ENCODE results near the gene UBASH3B.
A peak's percentile ranks its signal among the peaks of the same experiment; 100 is the strongest.
"Not testable (repeated sequence)": the region's sequence is repeated elsewhere in the genome, so short reads cannot be mapped to it uniquely, and the experiment has no call there.

UBASH3B gene

DNA sequence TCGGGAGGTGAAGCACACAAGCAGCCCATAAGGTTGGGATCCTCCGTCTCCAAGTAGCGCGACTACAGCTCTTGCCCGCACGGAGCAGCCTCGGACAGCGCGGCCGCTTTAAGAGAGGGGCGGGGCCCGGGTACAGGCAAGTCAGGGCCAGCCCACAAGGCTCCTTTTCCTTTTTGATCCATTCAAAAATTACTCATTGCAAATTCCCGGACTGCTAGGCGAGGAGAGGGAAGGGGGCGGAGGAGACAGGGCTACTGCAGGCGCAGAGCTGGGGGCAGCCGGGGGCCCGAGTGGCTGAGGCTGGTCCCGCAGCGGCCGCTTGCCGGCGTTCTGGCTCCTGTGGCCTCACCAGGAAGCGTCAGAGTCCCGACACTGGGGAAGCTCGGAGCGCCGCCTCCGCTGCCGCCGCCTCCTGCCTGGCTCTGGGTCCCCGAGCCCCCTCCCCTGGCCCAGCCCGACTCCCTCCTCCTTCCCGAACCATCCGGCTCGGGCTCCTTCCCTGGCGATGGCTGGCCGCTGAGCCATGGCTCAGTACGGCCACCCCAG is at the start of gene UBASH3B:
UBASH3B (plus strand) TSS at position 196 of the 546 bp plus-strand sequence; CDS start at position 524, 328 bp downstream.
- DNase-seq, result peak; percentile 21 to 55 (median 30)

GRCh38 chr11:122607162-122607561 is 48.4 kb upstream of the UBASH3B start:
- not testable (repeated sequence) for DNase-seq

GRCh38 chr11:122612123-122612824 is 43.2 kb upstream of the UBASH3B start:
- DNase-seq, result no peak

GRCh38 chr11:122616718-122617117 is 38.8 kb upstream of the UBASH3B start:
- no peak for DNase-seq

- DNase-seq, result no peak
Measured at GRCh38 chr11:122617297-122617696, 38.2 kb upstream of the UBASH3B start.

GRCh38 chr11:122617926-122618325 is 37.6 kb upstream of the UBASH3B start:
- no peak for DNase-seq

DNA sequence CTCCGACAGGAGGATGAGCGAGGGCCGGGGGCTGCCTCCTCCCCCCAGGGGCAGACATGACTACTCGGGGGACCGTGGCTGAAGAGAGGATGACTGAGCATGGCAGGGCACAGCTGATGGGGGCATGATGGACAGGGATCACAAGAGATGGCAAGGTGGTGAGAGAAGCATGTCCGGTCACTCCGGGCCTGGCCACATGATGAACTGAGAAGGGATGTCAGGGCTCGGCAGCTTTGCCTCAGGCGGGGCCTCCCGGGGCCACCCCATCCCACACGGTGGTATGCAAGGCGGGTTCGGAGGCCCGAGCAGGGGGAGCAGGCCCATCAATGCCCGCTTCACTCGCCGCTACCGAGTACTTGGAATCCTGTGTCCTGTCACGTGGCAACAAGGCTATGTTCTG is 36.6 kb upstream of the UBASH3B start:
- no peak for DNase-seq

DNA sequence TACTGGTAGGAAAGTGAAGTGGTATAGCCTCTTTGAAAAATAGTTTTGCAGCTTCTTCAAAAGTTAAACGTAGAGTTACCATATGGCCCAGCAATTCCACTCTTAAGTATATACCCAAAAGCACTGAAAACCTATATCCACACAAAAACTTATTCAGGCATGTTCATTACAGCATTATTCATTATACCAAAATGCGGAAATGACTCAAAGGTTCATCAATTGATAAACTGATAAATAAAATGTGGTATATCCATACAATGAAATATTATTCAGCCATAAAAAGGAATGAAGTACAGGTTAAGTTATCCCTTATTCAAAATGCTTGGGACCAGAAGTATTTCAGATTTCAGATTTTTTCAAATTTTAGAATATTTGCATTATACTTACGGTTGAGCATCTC is 35.8 kb upstream of the UBASH3B start:
- DNase-seq, result no peak

DNA sequence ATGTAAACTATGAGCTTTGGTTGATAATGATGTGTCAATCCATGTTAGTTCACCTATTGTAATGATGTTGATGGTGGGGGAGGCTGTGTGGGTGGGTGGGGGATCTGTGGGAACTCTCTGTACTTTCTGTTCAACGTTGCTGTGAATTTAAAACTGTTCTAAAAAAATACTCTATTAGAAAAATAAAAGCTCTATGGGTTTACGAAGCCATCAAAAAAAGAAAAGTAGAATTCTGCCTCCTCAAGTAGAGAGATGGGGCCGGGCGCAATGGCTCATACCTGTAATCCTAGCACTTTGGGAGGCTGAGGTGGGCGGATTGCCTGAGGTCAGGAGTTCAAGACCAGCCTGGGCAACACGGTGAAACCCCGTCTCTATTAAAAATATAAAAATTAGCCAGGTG is 30.0 kb upstream of the UBASH3B start:
- not testable (repeated sequence) for DNase-seq

GRCh38 chr11:122625976-122626665 is 29.4 kb upstream of the UBASH3B start:
- DNase-seq, result no peak

DNA sequence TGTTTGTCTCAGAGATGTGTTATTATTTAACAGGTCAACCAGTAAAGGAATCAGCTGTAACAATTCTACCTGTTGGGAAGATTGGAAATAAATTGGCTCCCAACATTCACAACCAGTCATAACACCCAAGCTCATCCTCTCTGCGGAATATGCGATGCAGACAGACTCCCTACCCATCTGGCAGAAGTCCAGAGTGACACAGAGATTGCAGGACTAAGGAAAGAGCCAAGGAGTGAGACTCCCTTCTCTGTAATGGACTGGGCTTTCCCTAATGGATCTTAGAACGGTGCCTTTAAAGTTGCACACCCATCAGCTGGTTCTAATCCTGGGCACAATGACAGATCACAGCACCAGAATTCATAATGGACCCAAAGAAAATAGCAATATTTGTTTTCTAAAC is 27.8 kb upstream of the UBASH3B start:
- no peak for DNase-seq

GRCh38 chr11:122628810-122629555 is 26.5 kb upstream of the UBASH3B start:
- peak in 3 of 4 experiments; percentile 31 to 55 (median 45) for DNase-seq

DNA sequence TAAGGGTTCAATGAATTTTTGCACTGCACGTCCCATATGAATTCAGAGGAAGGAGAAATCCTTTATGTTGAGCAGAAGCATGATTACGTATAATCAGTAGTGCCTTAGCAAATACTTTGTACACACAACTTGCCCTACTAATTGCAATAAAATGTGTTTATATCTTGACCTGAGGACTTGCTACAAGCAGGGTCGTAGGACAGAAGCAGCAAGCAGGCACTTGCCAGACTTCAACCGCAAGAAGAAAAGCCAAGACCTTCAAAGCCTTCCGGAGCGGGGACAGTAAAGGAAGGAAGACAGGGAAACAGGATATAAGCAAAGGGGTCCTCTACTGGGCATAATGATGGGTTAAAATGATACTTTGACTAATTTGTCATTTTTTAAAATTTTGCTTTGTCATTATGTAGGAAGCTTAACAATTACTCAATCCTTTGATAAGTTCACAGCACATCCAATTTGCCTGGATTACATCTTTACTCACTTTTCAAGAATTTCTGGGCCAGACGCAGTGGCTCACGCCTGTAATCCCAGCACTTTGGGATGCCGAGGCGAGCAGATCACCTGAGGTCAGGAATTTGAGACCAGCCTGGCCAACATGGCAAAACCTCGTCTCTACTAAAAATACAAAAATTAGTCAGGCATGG is 23.2 kb upstream of the UBASH3B start:
- DNase-seq, result no peak

DNA sequence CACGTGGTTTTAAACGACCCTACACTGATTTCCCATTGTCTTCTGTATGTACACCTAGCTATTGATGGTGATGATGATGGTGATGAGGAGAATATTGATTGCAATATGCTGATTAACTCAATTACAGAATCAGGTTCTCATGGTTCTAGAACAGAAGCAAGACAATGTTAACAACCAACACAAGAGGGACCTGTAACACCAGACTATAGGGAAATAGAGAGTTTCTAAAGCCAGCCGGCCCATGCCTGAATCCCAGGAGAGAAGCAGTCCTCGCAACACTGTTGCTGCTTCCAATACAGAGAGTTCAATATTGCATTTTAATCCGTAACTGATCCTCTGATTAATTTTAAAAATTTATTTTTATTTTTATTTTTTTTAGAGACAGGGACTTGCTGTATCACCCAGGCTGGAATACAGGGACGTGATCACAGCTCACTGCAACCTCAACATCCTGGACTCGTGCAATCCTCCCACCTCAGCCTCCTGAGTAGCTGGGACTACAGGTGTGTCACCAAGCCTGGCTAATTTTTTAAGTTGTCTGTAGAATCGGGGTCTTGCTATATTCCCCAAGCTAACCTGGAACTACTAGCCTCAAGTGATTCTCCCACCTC is 22.2 kb upstream of the UBASH3B start:
- DNase-seq, result no peak

- no peak for DNase-seq
Measured at GRCh38 chr11:122634501-122634900, 21.0 kb upstream of the UBASH3B start.

- no peak for DNase-seq
Measured at GRCh38 chr11:122637541-122637940, 18.0 kb upstream of the UBASH3B start.

DNA sequence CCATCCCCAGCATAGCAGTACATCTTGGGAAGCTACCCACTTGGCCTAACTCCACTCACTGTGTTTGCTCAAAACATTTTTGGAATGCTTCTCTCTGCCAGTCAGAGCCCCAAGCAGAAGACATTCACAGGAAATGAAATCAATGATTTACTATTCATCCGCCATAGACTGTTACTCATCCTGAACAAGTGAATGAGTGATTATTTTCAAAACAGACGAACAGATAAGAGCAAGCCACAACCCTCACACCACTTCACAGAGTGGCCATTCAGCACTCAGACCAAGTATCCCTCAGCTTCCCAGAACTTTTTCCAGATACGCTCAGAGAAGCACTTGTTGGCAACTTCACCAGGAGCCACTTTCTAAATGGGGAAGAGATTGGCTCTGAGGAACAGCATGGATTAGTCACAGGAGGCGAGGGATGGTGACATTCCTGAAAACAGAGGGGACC is 13.0 kb upstream of the UBASH3B start:
- DNase-seq, result no peak

GRCh38 chr11:122642971-122643370 is 12.6 kb upstream of the UBASH3B start:
- no peak for DNase-seq

GRCh38 chr11:122645847-122646246 is 9.7 kb upstream of the UBASH3B start:
- no peak for DNase-seq

DNA sequence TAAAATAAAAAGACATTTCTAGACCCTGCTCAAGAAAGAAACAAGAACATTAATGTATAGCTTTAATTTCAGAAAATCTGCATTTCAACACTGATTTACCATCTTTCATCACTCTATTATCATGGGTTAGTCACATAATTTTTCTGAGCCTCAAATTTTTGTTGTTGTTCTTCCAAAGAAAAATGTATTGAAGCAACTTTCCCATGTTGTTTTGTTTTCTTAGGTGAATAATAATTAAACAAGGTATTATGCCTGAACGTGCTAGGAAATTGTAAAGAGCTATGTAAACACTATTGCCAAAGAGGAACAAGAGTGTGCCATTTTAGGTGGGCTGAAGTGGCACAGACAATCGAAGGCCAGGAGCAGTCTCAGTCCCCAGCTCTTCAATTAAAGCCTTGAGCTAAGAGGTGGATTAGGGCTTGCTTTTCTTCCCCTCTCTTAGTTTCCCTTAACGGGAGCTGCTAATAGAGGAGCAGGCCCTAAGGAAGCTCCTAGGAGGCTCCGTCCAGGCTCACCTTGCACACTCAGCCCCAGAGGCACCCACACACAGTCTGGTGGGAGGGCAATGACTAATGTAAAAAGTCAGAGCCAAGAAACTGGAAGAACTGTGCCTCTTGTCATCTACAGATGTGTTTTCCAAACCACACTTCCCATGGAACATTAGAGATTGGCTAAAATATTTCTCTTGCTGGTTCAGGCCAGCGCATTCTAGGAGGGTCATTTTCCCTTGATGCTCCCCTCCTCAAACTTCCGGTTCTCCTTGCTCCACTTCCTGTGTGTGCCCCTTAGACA is 8.8 kb upstream of the UBASH3B start:
- DNase-seq, result no peak

DNA sequence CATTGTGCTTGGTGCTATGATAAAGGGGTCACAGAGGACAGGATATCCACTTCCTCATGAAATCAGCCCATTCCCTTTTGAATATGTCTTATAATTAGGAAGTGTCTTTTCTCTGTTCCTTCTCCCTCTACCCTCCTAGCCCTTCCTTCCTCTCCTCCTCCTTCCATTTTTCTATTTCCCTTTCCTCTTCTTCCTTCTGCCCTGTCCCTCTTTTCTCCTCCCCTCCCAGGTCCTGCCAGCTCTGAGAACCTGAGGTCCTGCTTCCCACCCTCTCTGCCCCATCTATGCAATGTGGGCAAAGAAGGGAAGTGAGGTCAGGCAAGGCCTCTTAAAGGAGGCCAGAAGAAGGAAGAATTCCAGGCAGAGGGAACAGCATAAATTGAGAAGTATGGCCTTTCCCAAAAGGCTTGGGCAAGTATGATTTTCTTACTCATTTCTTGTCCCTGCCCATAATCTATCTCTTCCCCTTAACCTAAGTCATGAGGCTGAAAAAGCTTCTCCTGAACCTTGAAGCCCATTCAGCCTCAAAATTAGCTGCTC is 7.7 kb upstream of the UBASH3B start:
- no peak for DNase-seq
